Measurements from ENCODE around the gene TMEM100.

- TF ChIP-seq POLR2A (IDR thresholded peaks at IDR 0.05; ENCODE audit: low read length) (no peak), GATA1 (IDR thresholded peaks at IDR 0.05; ENCODE audit: low read depth, low read length) (no peak)
Observed at GRCh38 chr17:55764610-55765009, 41.9 kb upstream of the TMEM100 start.

All from erythroblast (primary cell).